HL-60 (cell line): Measurements from ENCODE around the gene ARHGAP26.

Experiments used
- CTCF ChIP-seq: IDR thresholded peaks from one replicate; pipeline ENCODE4 v1.5.1; 2011; ENCODE audit warnings: low read length, control low read depth, inconsistent platforms; ENCODE audit not compliant: insufficient read depth
- POLR2AphosphoS5 ChIP-seq: IDR thresholded peaks from 2 replicates; pipeline ENCODE4 v1.6.1; 2012; ENCODE audit warnings: low read depth
- REST ChIP-seq: IDR thresholded peaks from 2 replicates; pipeline ENCODE4 v1.6.1; 2012; ENCODE audit warnings: low read depth; ENCODE audit not compliant: insufficient replicate concordance
- SPI1 ChIP-seq: IDR thresholded peaks from 2 replicates; pipeline ENCODE4 v1.6.1; 2012; ENCODE audit warnings: low read depth, mild to moderate bottlenecking, borderline replicate concordance

GRCh38 chr5:142725231-142726187, 44.7 kb upstream of the ARHGAP26 start:
- TF ChIP-seq CTCF (no peak), POLR2AphosphoS5 (no peak), REST (no peak), SPI1 (no peak)
